Epidermal melanocyte (primary cell): ENCODE data around the gene WTIP.
"Not testable (repeated sequence)": the region's sequence is repeated elsewhere in the genome, so short reads cannot be mapped to it uniquely, and the experiment has no call there.

ENCODE experiments used
- DNase-seq: peaks from one replicate; pipeline ENCODE4 v3.0.0; 2011; ENCODE audit warnings: low spot score; ENCODE audit not compliant: insufficient read length

The WTIP gene

GRCh38 chr19:34503531-34504272, 22.1 kb downstream of the WTIP start:
- no peak for DNase-seq

- no peak for DNase-seq
Measured at GRCh38 chr19:34504273-34504808, 22.8 kb downstream of the WTIP start.

GRCh38 chr19:34504809-34505291, 23.3 kb downstream of the WTIP start:
- no peak for DNase-seq

DNA sequence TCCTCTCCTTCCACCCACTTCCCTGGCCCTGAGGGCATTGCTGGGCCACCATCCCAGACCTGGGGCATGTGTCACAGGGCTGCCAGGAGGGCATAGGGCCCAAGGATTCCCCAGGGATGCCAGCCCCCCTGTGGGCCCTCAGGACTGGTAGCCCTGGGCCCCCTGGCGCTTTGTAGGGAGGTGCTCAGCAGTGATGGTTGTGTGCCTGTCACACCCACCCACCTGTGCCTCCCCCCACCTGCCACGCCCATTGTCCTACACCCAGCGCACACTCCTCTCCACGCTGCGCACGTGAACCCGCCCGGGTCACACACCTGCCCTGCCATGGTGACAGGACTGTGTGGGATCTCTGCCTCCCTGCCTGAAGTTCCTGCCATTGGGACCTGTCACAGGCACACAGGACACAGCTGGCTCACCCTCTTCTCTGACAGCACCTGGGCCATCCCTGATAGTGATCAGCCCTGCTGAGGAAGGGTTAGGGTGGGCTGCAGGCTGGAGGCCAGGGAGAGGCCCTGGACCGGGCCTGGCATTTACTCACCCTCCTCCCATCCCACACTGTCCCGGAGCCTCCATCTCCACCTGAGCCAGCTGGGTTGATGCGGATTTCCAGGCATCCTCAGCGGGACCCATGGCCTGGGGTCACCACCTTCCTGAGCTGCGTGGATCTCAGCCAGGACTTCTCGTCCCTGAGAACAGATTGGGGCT, 23.9 kb downstream of the WTIP start:
- DNase-seq = no peak

- no peak for DNase-seq
Measured at GRCh38 chr19:34506026-34506370, 24.4 kb downstream of the WTIP start.

GRCh38 chr19:34507414-34508067, 26.0 kb downstream of the WTIP start:
- DNase-seq = no peak

DNA sequence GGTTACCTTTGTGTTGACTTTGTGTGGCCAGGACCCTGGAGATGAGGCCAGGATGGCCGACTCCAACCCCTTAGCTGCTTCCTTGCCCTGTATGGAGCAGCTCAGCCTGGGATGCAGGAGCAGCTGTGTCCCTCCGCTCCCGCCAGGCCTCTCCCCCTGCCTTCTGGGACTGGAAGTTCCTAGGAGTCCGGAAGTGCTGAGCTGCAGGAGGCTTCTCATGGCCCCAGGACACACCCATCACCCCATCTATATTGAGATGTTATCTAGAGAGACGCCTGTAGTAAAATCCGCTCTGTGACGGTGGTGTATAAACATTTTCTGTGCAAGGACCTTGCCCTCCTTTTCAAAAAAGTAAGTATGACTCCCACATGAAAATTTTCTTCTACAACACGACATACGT, 27.0 kb downstream of the WTIP start:
- no peak for DNase-seq

- DNase-seq = not testable (repeated sequence)
Measured at GRCh38 chr19:34510904-34511303, 29.3 kb downstream of the WTIP start.

DNA sequence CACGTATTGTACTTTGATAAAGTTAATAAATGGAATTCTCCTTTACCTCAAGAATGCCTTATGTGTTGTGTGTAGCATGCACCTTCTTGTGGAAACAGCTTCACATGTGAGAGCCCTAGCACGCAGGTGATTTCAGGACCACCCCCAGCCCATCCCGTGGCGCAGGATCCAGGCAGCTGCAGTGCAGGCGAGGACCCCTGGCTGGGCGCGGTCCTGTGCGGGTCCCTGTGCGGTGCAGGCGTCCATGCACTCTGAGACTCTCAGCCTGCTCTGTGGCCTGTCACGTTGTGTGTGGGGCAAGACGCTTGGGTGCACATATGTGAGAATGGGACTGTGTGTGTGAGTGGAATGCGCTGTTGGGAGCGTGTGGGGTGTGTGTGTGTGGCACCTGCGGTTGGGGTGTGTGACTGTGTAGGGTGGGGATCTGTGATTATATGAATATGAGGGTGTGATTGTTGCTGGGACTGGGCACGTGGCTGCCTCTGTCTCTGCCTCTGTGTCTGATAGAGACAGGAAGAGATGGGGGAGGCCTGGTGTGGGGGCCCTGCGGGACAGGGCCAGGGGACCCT, 30.8 kb downstream of the WTIP start:
- DNase-seq = no peak

GRCh38 chr19:34513767-34514166, 32.2 kb downstream of the WTIP start:
- no peak for DNase-seq

DNA sequence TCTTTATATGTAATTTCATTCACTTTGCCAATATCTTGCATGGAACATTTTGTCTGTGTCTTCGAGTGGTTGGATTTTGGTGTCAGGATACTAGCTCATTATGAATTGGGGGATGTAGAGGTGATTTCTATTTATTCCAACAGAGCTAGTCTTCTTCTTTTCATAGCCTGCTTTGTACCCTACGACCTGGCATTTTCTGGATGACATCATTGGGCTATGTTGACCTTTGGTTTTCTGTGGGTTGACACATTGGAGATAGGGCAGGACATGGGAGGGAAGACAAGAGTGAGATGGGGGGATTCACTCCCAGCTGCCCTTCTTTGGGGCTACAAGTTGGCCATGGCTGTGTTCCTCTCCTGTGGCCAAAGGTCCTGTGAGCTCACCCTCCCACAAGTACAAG, 38.0 kb downstream of the WTIP start:
- no peak for DNase-seq

DNA sequence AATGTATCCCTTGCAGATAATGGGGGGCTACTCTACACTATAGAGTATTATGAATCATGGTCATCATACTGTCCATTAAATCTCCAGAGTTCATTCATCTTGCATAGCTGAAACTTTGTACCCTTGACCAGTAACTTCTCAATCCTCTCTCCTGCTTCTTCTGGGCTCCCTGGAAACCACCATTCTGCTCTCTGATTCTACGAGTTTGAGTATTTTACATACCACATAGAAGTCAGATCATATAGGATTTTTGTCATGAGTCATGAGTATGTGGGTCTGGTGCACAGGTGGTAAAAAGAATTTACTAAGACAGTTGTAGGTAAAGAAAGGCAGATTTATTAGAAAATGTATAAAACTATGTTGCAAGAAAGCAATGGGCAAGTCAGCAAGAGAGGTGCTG, 41.9 kb downstream of the WTIP start:
- DNase-seq = no peak

GRCh38 chr19:34525001-34525400, 43.4 kb downstream of the WTIP start:
- DNase-seq = no peak

GRCh38 chr19:34534206-34534605, 52.6 kb downstream of the WTIP start:
- no peak for DNase-seq

GRCh38 chr19:34539396-34539795, 57.8 kb downstream of the WTIP start:
- no peak for DNase-seq

DNA sequence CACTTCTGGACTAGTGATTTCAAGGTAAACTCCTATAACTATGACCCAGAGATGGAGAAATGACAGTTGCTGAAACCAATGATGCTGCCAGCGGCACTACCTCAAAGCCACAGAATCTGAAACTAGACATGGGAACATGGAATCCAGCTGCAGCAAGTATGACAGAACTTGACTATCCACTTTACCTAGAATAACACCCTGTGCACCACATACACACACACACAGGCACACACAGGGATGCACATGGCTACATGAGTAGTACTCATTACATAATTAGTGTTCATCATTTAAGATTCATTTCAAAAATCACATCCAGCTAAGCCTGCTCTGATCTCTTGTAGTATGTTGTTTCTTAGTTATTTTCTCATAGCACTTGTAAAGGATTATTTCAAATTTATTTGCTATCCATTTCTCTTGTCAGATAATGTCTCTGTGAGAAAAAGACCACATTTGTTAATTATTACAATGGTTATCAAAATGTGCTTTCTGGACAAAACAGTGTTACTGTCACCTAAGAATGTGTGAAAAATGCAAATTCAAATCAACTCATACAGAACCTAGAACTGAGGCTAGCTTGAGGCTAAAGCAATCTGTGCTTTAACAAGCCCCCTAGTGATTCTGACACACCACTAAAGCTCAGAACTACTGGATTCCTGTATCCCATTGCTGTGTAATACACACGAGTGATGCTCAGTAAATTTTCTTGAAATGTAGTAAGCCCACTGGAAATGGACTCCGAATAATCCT, 59.4 kb downstream of the WTIP start:
- no peak for DNase-seq

GRCh38 chr19:34549833-34550232, 68.3 kb downstream of the WTIP start:
- no peak for DNase-seq

GRCh38 chr19:34555447-34555846, 73.9 kb downstream of the WTIP start:
- no peak for DNase-seq

DNA sequence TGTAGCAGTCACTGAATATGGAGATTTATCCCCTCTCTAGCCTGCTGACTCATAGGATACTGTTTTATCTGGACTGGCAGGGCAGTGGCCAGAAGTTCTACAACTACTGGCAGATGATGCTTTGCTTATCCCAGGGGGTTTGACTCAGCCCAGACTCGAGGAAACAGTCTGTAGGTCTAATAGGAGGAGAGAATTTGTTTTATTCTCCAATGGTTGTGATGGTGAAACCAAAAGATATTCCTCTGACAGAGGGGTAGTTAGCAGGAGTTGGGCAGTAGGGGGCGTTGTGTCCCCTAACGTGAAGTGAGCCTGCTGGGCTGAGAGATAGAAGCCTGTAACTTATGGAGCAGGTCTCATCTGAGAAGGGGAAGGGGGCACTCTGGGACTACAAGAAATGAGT, 74.9 kb downstream of the WTIP start:
- DNase-seq = no peak

DNA sequence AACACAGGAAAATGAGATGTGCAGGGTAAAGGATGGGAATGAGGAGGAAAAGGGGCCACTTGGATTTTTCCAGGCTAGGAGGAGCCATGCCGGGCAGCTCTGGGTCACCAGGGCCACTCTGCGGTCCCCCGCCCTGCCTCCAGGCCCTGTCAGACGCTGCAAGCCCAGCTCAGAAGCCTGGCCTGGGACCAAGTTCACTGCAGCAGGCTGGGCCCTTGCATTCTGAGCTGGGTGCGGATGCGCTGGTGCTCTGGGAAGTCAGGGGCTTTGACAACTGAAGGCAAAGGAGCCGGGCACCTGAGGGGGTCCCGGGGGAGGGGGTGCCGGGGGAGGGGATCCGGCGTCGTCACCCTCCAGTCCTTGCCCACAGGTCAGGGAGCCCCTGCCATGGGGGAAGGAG, 77.5 kb downstream of the WTIP start:
- DNase-seq = no peak

GRCh38 chr19:34560229-34560628, 78.7 kb downstream of the WTIP start:
- no peak for DNase-seq
